Measurements from ENCODE around the gene PSEN1.

PSEN1 gene

DNA sequence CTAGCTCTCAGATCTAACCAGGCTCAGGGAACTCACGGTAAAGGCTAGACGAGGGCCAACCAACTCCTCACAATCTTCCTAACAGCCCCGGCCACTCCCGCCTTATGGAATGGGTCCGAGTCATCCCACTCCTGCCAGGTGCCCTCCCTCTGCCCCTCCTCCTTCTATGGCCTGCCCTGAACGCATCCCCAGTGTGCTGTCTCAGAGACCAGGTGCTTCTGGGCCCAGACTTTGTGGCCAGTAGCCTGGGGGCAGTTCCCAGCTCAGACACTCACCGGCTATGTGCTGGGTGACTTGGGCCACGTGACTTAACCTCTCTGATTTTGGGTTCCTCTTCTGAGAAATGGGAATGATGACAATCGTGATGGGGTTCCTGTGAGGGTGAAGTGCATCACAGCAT lies 123.5 kb downstream of the PSEN1 start:
- no peak for DNase-seq (ENCODE audit: extremely low read depth, low read depth)
- TF ChIP-seq, protein P1, sequence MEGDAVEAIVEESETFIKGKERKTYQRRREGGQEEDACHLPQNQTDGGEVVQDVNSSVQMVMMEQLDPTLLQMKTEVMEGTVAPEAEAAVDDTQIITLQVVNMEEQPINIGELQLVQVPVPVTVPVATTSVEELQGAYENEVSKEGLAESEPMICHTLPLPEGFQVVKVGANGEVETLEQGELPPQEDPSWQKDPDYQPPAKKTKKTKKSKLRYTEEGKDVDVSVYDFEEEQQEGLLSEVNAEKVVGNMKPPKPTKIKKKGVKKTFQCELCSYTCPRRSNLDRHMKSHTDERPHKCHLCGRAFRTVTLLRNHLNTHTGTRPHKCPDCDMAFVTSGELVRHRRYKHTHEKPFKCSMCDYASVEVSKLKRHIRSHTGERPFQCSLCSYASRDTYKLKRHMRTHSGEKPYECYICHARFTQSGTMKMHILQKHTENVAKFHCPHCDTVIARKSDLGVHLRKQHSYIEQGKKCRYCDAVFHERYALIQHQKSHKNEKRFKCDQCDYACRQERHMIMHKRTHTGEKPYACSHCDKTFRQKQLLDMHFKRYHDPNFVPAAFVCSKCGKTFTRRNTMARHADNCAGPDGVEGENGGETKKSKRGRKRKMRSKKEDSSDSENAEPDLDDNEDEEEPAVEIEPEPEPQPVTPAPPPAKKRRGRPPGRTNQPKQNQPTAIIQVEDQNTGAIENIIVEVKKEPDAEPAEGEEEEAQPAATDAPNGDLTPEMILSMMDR (IDR thresholded peaks at IDR 0.05; ENCODE audit: low read depth, low read length) = no peak

DNA sequence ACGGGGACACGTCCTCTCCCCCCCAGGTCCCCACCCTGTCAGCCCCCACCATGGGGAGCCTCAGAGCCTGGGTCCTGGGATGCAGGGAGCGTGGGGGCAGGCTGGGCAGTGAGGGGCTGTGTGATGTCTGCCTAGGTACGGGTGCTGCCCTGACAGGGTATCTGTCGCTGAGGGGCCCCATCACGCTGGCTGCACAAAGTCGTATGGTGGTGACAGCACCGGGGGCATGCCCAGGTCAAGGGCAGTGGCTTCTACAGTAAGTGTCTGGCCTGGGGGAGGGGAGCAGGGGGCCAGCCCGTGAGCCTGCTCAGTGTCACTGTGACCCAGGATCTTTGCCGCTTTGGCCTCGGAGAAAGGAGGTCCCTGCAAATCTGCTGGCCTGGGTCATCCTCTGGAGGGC lies 124.3 kb downstream of the PSEN1 start:
- DNase-seq (ENCODE audit: extremely low read depth, low read depth) = no peak
- TF ChIP-seq, protein P1 (IDR thresholded peaks at IDR 0.05; ENCODE audit: low read depth, low read length) = no peak

DNA sequence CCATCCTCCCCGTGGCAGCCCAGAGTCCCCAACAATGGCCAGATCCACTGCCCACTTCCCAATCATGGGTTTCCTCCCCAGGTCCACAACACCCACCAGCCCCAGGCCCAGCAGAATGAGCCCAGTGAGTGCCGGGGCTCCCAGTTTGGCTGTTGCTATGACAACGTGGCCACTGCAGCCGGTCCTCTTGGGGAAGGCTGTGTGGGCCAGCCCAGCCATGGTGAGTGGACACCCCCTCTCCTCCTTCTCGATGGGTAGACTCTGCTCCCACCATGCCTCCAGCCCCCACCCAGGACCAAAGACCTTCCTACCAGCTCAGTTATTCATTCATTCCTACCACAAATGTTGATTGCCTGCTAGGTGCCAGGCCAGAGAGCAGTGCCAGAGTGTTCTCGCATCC lies 124.8 kb downstream of the PSEN1 start:
- DNase-seq (ENCODE audit: extremely low read depth, low read depth) = no peak
- TF ChIP-seq, protein P1 (IDR thresholded peaks at IDR 0.05; ENCODE audit: low read depth, low read length) = no peak

DNA sequence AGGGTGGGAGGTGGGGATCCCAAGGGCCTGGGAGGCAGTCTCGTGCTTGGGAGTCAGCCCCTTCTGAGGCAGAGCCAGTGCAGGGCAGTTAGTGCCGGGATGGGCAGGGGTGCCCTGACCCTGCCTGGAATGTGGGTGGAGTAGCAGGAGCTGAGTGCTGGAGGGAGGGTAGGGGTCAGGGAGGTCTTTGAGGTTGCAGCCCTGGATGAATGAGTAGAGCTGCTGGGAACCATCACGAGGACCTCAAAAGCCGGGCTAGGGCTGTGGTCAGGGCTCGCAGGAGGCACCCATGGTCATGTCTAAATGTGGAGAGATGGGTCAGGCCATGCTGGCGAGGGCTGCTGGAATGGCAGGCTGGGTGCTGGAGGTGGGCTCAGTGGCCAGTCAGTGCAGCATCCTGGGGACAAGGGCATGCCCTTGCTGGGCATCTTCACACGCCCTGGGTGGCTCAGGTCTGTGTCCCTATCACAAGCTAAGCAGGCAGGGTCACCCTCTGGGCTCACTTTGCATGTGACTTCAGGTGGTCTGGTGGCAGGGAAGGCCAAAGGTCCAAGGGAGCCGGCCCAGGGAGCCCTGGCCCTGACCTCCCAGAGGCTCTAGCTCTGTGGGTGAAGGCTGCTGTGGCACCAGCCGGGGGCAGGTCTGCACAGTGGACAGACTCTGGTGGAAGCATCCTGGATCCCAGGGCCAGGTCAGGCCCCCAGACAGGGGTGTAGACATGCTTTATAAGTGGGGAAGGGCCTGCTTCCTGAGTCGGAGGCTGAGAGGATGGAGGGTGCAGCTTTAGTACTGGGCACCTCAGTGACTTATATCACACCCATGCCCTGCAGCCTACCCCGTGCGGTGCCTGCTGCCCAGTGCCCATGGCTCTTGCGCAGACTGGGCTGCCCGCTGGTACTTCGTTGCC lies 125.5 kb downstream of the PSEN1 start:
- TF ChIP-seq, protein P1 (IDR thresholded peaks at IDR 0.05; ENCODE audit: low read depth, low read length) = no peak
- no peak for DNase-seq (ENCODE audit: extremely low read depth, low read depth)

DNA sequence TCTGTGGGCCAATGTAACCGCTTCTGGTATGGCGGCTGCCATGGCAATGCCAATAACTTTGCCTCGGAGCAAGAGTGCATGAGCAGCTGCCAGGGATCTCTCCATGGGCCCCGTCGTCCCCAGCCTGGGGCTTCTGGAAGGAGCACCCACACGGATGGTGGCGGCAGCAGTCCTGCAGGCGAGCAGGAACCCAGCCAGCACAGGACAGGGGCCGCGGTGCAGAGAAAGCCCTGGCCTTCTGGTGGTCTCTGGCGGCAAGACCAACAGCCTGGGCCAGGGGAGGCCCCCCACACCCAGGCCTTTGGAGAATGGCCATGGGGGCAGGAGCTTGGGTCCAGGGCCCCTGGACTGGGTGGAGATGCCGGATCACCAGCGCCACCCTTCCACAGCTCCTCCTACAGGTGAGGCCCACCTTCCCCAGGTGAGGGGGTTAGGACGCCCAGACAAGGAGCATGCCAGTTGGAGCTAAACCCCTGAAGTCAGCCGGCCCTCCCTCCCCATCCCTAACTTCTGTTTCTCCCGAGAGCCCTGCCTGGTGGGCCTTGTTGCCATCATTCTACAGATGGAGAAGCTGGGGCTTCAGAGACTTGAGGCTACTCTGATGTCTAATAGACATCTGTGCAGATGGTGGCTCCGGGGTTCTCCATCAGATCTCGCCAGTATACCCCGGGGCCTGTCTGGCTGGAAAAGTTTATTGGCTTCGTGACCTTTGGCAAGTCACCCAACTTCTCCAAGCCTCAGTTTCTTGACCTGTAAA lies 126.3 kb downstream of the PSEN1 start:
- TF ChIP-seq, protein P1 (IDR thresholded peaks at IDR 0.05; ENCODE audit: low read depth, low read length) = no peak
- DNase-seq (ENCODE audit: extremely low read depth, low read depth) = no peak

DNA sequence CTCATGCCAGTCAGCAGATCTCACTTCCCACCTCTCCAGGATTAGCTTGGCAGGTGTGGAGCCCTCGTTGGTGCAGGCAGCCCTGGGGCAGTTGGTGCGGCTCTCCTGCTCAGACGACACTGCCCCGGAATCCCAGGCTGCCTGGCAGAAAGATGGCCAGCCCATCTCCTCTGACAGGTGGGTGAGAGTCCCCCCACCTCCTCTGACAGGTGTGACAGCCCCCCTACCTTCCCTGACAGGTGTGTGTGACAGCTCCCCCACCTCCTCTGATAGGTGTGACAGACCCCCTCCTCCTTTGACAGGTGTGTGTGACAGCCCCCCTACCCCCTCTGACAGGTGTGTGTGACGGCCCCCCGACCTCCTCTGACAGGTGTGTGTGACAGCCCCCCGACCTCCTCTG lies 127.3 kb downstream of the PSEN1 start:
- TF ChIP-seq, protein P1 (IDR thresholded peaks at IDR 0.05; ENCODE audit: low read depth, low read length) = no peak
- no peak for DNase-seq (ENCODE audit: extremely low read depth, low read depth)

Data from AG09319 (cell line).